ENCODE results near the gene RTN4IP1. TPM values are rescaled to one million over a fixed set of nuclear protein-coding genes. Genes with fewer than 3 reads are reported as not detected.
A peak's percentile ranks its signal among the peaks of the same experiment; 100 is the strongest.

RTN4IP1 gene
- total and polyA plus RNA-seq, 10 of the 15 experiments (the other 5 are each of a cell fraction or from before 2014, with no cell fraction given) = 8.2 to 17.0 (median 9.8) TPM

- Histone ChIP-seq H3K79me2 (ENCODE audit: control insufficient read depth, insufficient read depth, low read length) (peaks cover 59% of the 10 kb centered on the region), H3K4me2 (ENCODE audit: control insufficient read depth, insufficient read depth) (peak overlapping the region; percentile 36), H3K9ac (ENCODE audit: control insufficient read depth, insufficient read depth, low read length) (peak overlapping the region; percentile 86), H3K9me3 (replicated peaks; ENCODE audit: control insufficient read depth, insufficient read depth, low read length) (no peaks in the 10 kb centered on the region), H3K36me3 (ENCODE audit: control insufficient read depth in 2 of 2, insufficient read depth in 2 of 2, low read length in 1 of 2) (no peaks in the 10 kb centered on the region), H3K27ac (ENCODE audit: control insufficient read depth, insufficient read depth) (peak overlapping the region; percentile 81), H3K4me3 (peak overlapping the region; percentile 95), H4K20me1 (ENCODE audit: control insufficient read depth, insufficient read depth) (no peaks in the 10 kb centered on the region), H3K27me3 (replicated peaks in 1 of 2; ENCODE audit: control insufficient read depth in 2 of 2, insufficient read depth in 2 of 2, low read length in 1 of 2) (no peaks in the 10 kb centered on the region), H2AFZ (ENCODE audit: control insufficient read depth, low read depth, low read length) (no peak overlapping the region), H3K4me1 (ENCODE audit: control insufficient read depth, insufficient read depth, low read length) (peaks cover 21% of the 10 kb centered on the region)
- WGBS (ENCODE audit: insufficient coverage, insufficient replicate concordance, low lambda C conversion rate, missing lambda C conversion rate) = 1% methylated on average over 5 of the region's 5 CpGs
- in situ Hi-C loops (cut with MboI) (no loop called here), intact Hi-C loops (cut with micrococcal nuclease; ENCODE audit: unreplicated experiment) (loop anchor here (5.0 kb wide), 1 partner anchor 217 kb away; no protein-coding TSS in a partner anchor)
- TF ChIP-seq PBX3 (IDR thresholded peaks at IDR 0.05; ENCODE audit: insufficient replicate concordance, low read depth, low read length) (peak; percentile 72), TCF12 (IDR thresholded peaks at IDR 0.05; ENCODE audit: low read depth, low read length) (no peak), PKNOX1 (IDR thresholded peaks at IDR 0.05) (peak; percentile 89), MLLT1 (IDR thresholded peaks at IDR 0.05) (no peak), TAF1 (IDR thresholded peaks at IDR 0.05; ENCODE audit: borderline replicate concordance, low read depth, low read length) (no peak)
- peak; percentile 56 for ATAC-seq
- ChIA-PET POLR2A (interaction anchor here (1.3 kb wide), 1 partner anchor 18 kb away, joined by 3 read pairs; no protein-coding TSS in a partner anchor), RAD21 (ENCODE audit: unreplicated experiment) (interaction anchor here (0.9 to 1.3 kb wide), 3 partner anchors 36 to 349 kb away, joined by 3 read pairs; no protein-coding TSS in a partner anchor), CTCF (interaction anchor here (0.7 to 1.7 kb wide), 5 partner anchors 9 to 21 kb away, joined by 3 to 5 read pairs (median 4); no protein-coding TSS in a partner anchor), SMC1A (ENCODE audit: uncharacterized antibody, unreplicated experiment) (interaction anchor here (0.9 to 1.3 kb wide), 7 partner anchors 9 to 215 kb away, joined by 3 to 6 read pairs (median 4); no protein-coding TSS in a partner anchor)
- FAIRE-seq = no peak
- no peak for DNase-seq (ENCODE audit: low read depth, low spot score)
- TSS peak; percentile 65 for BruUV-seq (replicated peaks)
These were observed 1.1 kb upstream of the RTN4IP1 start for GRCh38 chr6:106630366-106630765.

Measured in GM12878 (cell line).